Hepatocyte (in vitro differentiated cells): Measurements from ENCODE around the gene LMOD2. TPM values are rescaled to one million over a fixed set of nuclear protein-coding genes. Genes with fewer than 3 reads are reported as not detected.

Experiments used
- DNase-seq: peaks from one replicate; pipeline ENCODE4 v3.0.0-alpha.2; 2016; ENCODE audit warnings: low spot score
- H2AFZ ChIP-seq: fragments of 200-600 bp; sonication (generic); 2 replicates; pipeline ENCODE4 v1.6.0; 2016; ENCODE audit warnings: antibody characterized with exemption, mild to moderate bottlenecking
- H3K27ac ChIP-seq: fragments of 200-600 bp; sonication (generic); 2 replicates; pipeline ENCODE4 v1.5.1; 2016; ENCODE audit warnings: mild to moderate bottlenecking
- H3K27me3 ChIP-seq: fragments of 200-600 bp; sonication (generic); 2 replicates; pipeline ENCODE4 v1.6.1; 2016
- H3K36me3 ChIP-seq: fragments of 200-600 bp; sonication (generic); replicated peaks from 2 replicates; pipeline ENCODE4 v1.5.1; 2016; ENCODE audit warnings: low read depth; ENCODE audit not compliant: insufficient read depth
- H3K4me1 ChIP-seq: fragments of 200-600 bp; sonication (generic); 2 replicates; pipeline ENCODE4 v1.5.1; 2016; ENCODE audit warnings: mild to moderate bottlenecking, moderate library complexity; ENCODE audit not compliant: insufficient read depth
- H3K4me2 ChIP-seq: fragments of 200-600 bp; sonication (generic); 2 replicates; pipeline ENCODE4 v1.6.0; 2016
- H3K4me3 ChIP-seq: fragments of 200-600 bp; sonication (generic); 2 replicates; pipeline ENCODE4 v1.5.1; 2016; ENCODE audit warnings: mild to moderate bottlenecking
- H3K79me2 ChIP-seq: fragments of 200-600 bp; sonication (generic); 2 replicates; pipeline ENCODE4 v1.6.0; 2017; ENCODE audit warnings: mild to moderate bottlenecking
- H3K9me2 ChIP-seq: fragments of 200-600 bp; sonication (generic); replicated peaks from 2 replicates; pipeline ENCODE4 v1.6.0; 2017; ENCODE audit warnings: mild to moderate bottlenecking; ENCODE audit not compliant: insufficient read depth
- H3K9me3 ChIP-seq: fragments of 200-600 bp; sonication (generic); 2 replicates; pipeline ENCODE4 v1.5.1; 2016; ENCODE audit warnings: low read depth, mild to moderate bottlenecking
- H4K20me1 ChIP-seq: fragments of 200-600 bp; sonication (generic); 2 replicates; pipeline ENCODE4 v1.6.0; 2016; ENCODE audit warnings: mild to moderate bottlenecking; ENCODE audit not compliant: insufficient read depth, poor library complexity, severe bottlenecking
- EZH2 ChIP-seq: fragments of 200-600 bp; sonication (generic); IDR thresholded peaks from 2 replicates; pipeline ENCODE4 v1.6.1; 2016; ENCODE audit warnings: antibody characterized with exemption, mild to moderate bottlenecking, borderline replicate concordance
- EZH2phosphoT487 ChIP-seq: fragments of 200-600 bp; sonication (generic); IDR thresholded peaks from one replicate; pipeline ENCODE4 v1.6.1; 2018; ENCODE audit warnings: antibody characterized with exemption, mild to moderate bottlenecking, low read depth, moderate library complexity; ENCODE audit not compliant: unreplicated experiment, severe bottlenecking
- WGBS: methylation state at CpG from one replicate; pipeline ENCODE4 v1.1.6; 2016; ENCODE audit warnings: low lambda C conversion rate; ENCODE audit errors: missing lambda C conversion rate; 5-methylcytosine and 5-hydroxymethylcytosine counted together
- polyA plus RNA-seq: library from polyadenylated mRNA; unstranded; fragments of >200 nt; fragmentation: Nextera tagmentation; extraction: Ambion mirVana; gene quantifications from 2 replicates; pipeline ENCODE4 v1.2.1, GENCODE V29; 2016
- total RNA-seq: library from RNA; depleted of rRNA; stranded (reverse); fragments of >200 nt; gene quantifications from 2 replicates; pipeline ENCODE4 v1.2.3, GENCODE V29; 2014
- TF ChIP-seq, protein P1 (sequence below): fragments of 200-600 bp; sonication (generic); IDR thresholded peaks from 2 replicates; pipeline ENCODE4 v1.5.1; 2016; ENCODE audit warnings: antibody characterized with exemption, mild to moderate bottlenecking; ENCODE audit not compliant: poor library complexity

Gene LMOD2
- total and polyA plus RNA-seq, 2 experiments from 2014 or later = not detected

GRCh38 chr7:123660514-123661354 is 5.1 kb downstream of the LMOD2 start:
- H3K79me2 ChIP-seq = no peaks in the 10 kb centered on the region
- no peak for DNase-seq
- H3K4me2 ChIP-seq = no peak overlapping the region
- H3K4me1 ChIP-seq = peaks cover 4% of the 10 kb centered on the region
- no peaks in the 10 kb centered on the region for H3K27me3 ChIP-seq
- no peak overlapping the region for H3K4me3 ChIP-seq
- 47% methylated on average over 8 of the region's 8 CpGs for WGBS
- H3K27ac ChIP-seq = no peak overlapping the region
- H3K36me3 ChIP-seq = no peaks in the 10 kb centered on the region
- no peak overlapping the region for H2AFZ ChIP-seq
- TF ChIP-seq, protein P1, sequence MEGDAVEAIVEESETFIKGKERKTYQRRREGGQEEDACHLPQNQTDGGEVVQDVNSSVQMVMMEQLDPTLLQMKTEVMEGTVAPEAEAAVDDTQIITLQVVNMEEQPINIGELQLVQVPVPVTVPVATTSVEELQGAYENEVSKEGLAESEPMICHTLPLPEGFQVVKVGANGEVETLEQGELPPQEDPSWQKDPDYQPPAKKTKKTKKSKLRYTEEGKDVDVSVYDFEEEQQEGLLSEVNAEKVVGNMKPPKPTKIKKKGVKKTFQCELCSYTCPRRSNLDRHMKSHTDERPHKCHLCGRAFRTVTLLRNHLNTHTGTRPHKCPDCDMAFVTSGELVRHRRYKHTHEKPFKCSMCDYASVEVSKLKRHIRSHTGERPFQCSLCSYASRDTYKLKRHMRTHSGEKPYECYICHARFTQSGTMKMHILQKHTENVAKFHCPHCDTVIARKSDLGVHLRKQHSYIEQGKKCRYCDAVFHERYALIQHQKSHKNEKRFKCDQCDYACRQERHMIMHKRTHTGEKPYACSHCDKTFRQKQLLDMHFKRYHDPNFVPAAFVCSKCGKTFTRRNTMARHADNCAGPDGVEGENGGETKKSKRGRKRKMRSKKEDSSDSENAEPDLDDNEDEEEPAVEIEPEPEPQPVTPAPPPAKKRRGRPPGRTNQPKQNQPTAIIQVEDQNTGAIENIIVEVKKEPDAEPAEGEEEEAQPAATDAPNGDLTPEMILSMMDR = no peak
- TF ChIP-seq EZH2phosphoT487 (no peak), EZH2 (no peak)
- no peaks in the 10 kb centered on the region for H4K20me1 ChIP-seq
- no peaks in the 10 kb centered on the region for H3K9me3 ChIP-seq
- H3K9me2 ChIP-seq = peaks cover 4% of the 10 kb centered on the region

GRCh38 chr7:123661765-123662164 is 6.1 kb downstream of the LMOD2 start:
- H3K4me3 ChIP-seq = no peak overlapping the region
- peaks cover 4% of the 10 kb centered on the region for H3K9me2 ChIP-seq
- H3K4me2 ChIP-seq = no peak overlapping the region
- H3K27ac ChIP-seq = no peak overlapping the region
- no peaks in the 10 kb centered on the region for H4K20me1 ChIP-seq
- H3K9me3 ChIP-seq = no peaks in the 10 kb centered on the region
- no peak for DNase-seq
- no peak overlapping the region for H2AFZ ChIP-seq
- H3K79me2 ChIP-seq = no peaks in the 10 kb centered on the region
- WGBS = 100% methylated on average over 1 of the region's 1 CpG
- TF ChIP-seq, protein P1 = no peak
- TF ChIP-seq EZH2phosphoT487 (no peak), EZH2 (no peak)
- peaks cover 9% of the 10 kb centered on the region for H3K4me1 ChIP-seq
- H3K36me3 ChIP-seq = no peaks in the 10 kb centered on the region
- H3K27me3 ChIP-seq = no peaks in the 10 kb centered on the region

GRCh38 chr7:123662293-123662692 is 6.6 kb downstream of the LMOD2 start:
- no peaks in the 10 kb centered on the region for H3K27me3 ChIP-seq
- peaks cover 4% of the 10 kb centered on the region for H3K9me2 ChIP-seq
- H3K9me3 ChIP-seq = no peaks in the 10 kb centered on the region
- H4K20me1 ChIP-seq = no peaks in the 10 kb centered on the region
- H3K4me1 ChIP-seq = peaks cover 9% of the 10 kb centered on the region
- WGBS = 96% methylated on average over 15 of the region's 15 CpGs
- TF ChIP-seq EZH2phosphoT487 (no peak), EZH2 (no peak)
- TF ChIP-seq, protein P1 = no peak
- no peaks in the 10 kb centered on the region for H3K79me2 ChIP-seq
- H3K36me3 ChIP-seq = no peaks in the 10 kb centered on the region
- H2AFZ ChIP-seq = no peak overlapping the region
- no peak overlapping the region for H3K4me2 ChIP-seq
- no peak overlapping the region for H3K4me3 ChIP-seq
- no peak overlapping the region for H3K27ac ChIP-seq
- DNase-seq = no peak
